Measurements from ENCODE around the gene FAM53B. TPM values are rescaled to one million over a fixed set of nuclear protein-coding genes. Genes with fewer than 3 reads are reported as not detected.

FAM53B gene
- total and polyA plus RNA-seq, 8 donors, result 5.7 to 46.9 (median 11.4) TPM

DNA sequence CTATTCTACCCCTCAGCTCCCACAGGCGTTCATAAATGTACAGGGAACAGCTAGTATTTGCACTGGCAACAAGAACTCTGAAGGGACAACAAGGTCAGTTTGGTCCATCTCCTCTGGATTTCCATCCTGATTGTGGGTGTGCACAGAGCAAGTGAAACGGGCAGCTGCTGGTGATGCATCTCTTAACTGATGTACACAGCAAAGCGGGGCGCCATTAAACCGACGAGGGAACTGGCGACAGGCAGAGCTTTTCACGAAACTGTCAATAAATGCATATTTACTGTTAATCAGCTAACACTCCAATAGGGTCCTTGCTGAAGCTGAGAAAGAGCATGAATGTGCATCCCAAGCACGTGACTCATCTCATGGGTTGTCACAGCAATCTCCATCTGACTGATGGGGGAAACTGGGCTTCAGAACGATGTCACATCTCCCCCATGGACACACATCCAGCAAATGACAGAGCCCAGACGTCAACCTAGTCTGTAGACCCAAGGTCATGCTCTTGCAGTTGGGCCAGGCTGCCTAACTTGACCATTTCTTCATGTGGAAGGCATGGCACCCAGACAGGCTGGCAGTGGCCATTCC, 54.2 kb downstream of the FAM53B start:
- 83 to 90% (median 89%) methylated on average over 8 to 11 of the region's 11 CpGs for WGBS, 5 donors
- no peaks in the 10 kb centered on the region for H3K27me3 ChIP-seq
- peak overlapping the region in 2 of 5 donors; percentile 13 to 30 for H3K27ac ChIP-seq
- H3K9me3 ChIP-seq, result no peaks in the 10 kb centered on the region
- intact Hi-C loops (cut with DNase I; ENCODE audit: low total_unique reads), result no loop called here
- no peak for DNase-seq
- no peak for TF ChIP-seq POLR2A (IDR thresholded peaks at IDR 0.05)
- no peak for TF ChIP-seq POLR2AphosphoS5 (IDR thresholded peaks at IDR 0.05)
- TF ChIP-seq EP300 (IDR thresholded peaks at IDR 0.05), result no peak
- TF ChIP-seq, protein P1, sequence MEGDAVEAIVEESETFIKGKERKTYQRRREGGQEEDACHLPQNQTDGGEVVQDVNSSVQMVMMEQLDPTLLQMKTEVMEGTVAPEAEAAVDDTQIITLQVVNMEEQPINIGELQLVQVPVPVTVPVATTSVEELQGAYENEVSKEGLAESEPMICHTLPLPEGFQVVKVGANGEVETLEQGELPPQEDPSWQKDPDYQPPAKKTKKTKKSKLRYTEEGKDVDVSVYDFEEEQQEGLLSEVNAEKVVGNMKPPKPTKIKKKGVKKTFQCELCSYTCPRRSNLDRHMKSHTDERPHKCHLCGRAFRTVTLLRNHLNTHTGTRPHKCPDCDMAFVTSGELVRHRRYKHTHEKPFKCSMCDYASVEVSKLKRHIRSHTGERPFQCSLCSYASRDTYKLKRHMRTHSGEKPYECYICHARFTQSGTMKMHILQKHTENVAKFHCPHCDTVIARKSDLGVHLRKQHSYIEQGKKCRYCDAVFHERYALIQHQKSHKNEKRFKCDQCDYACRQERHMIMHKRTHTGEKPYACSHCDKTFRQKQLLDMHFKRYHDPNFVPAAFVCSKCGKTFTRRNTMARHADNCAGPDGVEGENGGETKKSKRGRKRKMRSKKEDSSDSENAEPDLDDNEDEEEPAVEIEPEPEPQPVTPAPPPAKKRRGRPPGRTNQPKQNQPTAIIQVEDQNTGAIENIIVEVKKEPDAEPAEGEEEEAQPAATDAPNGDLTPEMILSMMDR (IDR thresholded peaks at IDR 0.05), result no peak
- H3K36me3 ChIP-seq, result peaks cover 9 to 55% (median 37%) of the 10 kb centered on the region in 4 donors
- peaks cover 21 to 53% (median 43%) of the 10 kb centered on the region in 4 donors for H3K4me1 ChIP-seq
- H3K4me3 ChIP-seq, result no peak overlapping the region

DNA sequence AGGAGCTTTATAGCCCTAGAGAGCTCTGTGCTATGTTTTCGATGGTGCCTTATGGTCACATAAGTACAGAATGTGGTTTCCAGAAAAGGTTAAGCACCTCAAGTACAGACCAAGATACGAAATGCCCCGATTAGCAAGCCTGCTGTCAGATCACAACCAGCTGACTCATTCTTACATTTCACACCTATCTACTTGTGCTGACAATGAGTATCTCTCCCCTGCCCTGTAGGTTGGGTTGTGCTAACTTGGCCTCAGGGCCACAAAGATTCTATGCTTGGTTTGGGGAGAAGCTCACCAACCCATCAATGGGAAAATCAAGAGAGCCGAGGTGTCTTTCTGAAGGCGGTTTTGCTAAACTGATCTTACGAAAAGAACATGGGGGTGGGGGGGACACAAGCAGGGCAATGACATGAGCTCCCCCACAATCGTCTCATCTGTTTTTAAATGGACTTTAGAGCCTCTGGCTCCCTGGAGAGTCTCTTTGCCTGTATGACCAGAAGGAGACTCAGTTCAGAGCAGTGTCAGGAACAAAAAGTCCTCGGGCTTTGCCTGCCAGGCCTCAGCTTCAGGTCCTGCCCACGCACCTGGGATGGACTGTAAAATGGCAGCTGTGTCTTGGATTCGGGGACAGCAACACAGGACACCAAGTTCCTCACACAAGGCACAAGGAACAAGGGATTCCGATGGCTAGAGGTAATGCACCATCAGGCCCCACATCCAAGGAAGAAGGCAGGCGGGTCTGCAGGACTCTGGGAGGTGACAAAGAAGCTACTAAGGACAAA, 55.1 kb downstream of the FAM53B start:
- WGBS, 5 donors, result 82 to 87% (median 84%) methylated on average over 12 of the region's 12 CpGs
- no peak for DNase-seq
- peak overlapping the region in 4 of 5 donors; percentile 9 to 78 (median 15) for H3K27ac ChIP-seq
- H3K36me3 ChIP-seq, result peaks cover under 1 to 45% (median 27%) of the 10 kb centered on the region in 4 donors
- no peaks in the 10 kb centered on the region for H3K9me3 ChIP-seq
- H3K4me3 ChIP-seq, result no peak overlapping the region
- TF ChIP-seq POLR2AphosphoS5 (IDR thresholded peaks at IDR 0.05) (peak in 1 of 3 donors; percentile 17), EP300 (IDR thresholded peaks at IDR 0.05) (no peak)
- TF ChIP-seq, protein P1 (IDR thresholded peaks at IDR 0.05), result no peak
- peaks cover 21 to 57% (median 42%) of the 10 kb centered on the region in 4 donors for H3K4me1 ChIP-seq
- intact Hi-C loops (cut with DNase I; ENCODE audit: low total_unique reads), result no loop called here
- no peaks in the 10 kb centered on the region for H3K27me3 ChIP-seq

DNA sequence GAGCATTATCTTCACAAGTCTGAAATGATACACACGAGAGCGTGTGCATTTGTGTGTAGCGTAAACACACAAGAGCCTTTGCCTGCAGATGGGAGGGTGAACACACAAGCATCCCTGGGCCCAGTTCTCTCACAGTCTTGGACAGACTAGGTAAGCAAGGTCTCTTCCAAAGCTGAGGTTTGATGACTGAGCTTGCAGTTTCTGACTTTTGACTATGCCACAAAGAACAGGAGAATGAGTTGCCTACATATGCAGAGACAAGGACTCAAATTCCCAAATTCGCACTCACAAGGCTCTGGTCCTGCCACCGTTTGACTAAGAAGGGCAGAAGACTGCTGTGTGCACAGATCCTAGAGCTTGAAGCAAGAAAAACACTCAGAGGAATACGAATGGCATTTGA, 55.8 kb downstream of the FAM53B start:
- TF ChIP-seq, protein P1 (IDR thresholded peaks at IDR 0.05), result no peak
- no peak for TF ChIP-seq POLR2A (IDR thresholded peaks at IDR 0.05)
- TF ChIP-seq EP300 (IDR thresholded peaks at IDR 0.05), result no peak
- no peak for TF ChIP-seq POLR2AphosphoS5 (IDR thresholded peaks at IDR 0.05)
- Histone ChIP-seq H3K4me1 (peaks cover 21 to 57% (median 44%) of the 10 kb centered on the region in 4 donors), H3K36me3 (peaks cover 0 to 38% (median 24%) of the 10 kb centered on the region in 4 donors), H3K9me3 (no peaks in the 10 kb centered on the region), H3K4me3 (no peak overlapping the region), H3K27ac (peak overlapping the region in 3 of 5 donors; percentile 9 to 78 (median 52)), H3K27me3 (no peaks in the 10 kb centered on the region)
- no peak for DNase-seq
- 81 to 90% (median 84%) methylated on average over 6 of the region's 6 CpGs for WGBS, 5 donors
- intact Hi-C loops (cut with DNase I; ENCODE audit: low total_unique reads), result no loop called here

DNA sequence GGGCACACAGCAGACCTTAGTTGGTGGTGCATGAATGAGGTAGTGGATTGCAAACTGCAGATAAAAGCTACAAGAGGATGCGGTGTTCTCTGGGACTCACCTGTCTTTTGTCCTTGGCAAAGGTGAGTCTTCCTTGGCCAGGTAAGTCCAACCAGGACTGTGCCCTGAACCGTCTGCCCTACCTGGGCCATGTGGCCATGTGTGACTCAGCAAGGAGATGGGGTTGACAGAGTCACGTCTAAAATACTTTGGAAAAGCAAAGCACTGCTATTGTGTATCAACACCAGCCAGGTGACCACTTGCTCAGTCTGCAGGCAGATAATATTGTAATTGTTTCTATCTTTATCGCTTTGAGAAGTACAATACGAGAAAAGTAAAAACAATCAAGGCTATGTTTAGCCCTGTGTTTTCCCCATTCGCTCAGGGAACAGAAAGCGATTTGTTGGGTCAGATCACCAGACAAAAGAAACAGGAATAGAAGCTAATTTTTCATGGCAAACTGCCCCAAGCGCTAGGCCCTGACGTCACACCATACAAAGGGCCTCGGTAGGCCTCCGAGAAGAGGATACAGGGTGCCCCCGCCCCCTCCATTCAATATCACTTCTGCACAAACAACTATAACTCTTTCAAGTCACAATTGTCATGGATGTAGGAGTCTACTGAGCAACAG, 57.3 kb downstream of the FAM53B start:
- Histone ChIP-seq H3K27me3 (no peaks in the 10 kb centered on the region), H3K27ac (peak overlapping the region; percentile 52 to 78 (median 65)), H3K4me3 (no peak overlapping the region), H3K4me1 (peaks cover 21 to 71% (median 45%) of the 10 kb centered on the region in 4 donors), H3K9me3 (no peaks in the 10 kb centered on the region), H3K36me3 (peaks cover 3 to 32% (median 26%) of the 10 kb centered on the region in 4 donors)
- WGBS, 5 donors, result 30 to 61% (median 44%) methylated on average over 12 of the region's 12 CpGs
- TF ChIP-seq POLR2AphosphoS5 (IDR thresholded peaks at IDR 0.05) (no peak), EP300 (IDR thresholded peaks at IDR 0.05) (no peak), POLR2A (IDR thresholded peaks at IDR 0.05) (no peak)
- TF ChIP-seq, protein P1 (IDR thresholded peaks at IDR 0.05), result no peak
- intact Hi-C loops (cut with DNase I; ENCODE audit: low total_unique reads), result no loop called here
- peak; percentile 58 to 75 for DNase-seq
